A549 (cell line): ENCODE results near the gene GNPDA1.

Experiments
- BHLHE40 ChIP-seq: IDR thresholded peaks from 2 replicates; pipeline ENCODE4 v1.6.1; 2012; ENCODE audit warnings: low read depth, low read length, inconsistent platforms
- CEBPB ChIP-seq, 2 experiments: fragments of >200 bp in 1 of 2; sonication (Bioruptor Twin) in 1 of 2; formaldehyde crosslinking in 1 of 2; IDR thresholded peaks; 2 replicates each; pipeline ENCODE4 v1.6.1; 2012 to 2016
- CHD4 ChIP-seq: fragments of 200-600 bp; sonication (generic); IDR thresholded peaks from 2 replicates; pipeline ENCODE4 v1.6.1; 2016; ENCODE audit warnings: antibody characterized with exemption, mild to moderate bottlenecking, borderline replicate concordance
- EHF ChIP-seq: fragments of 250-450 bp; sonication (Bioruptor Pico); IDR thresholded peaks from 2 replicates; pipeline ENCODE4 v1.5.0; 2020; ENCODE audit warnings: mild to moderate bottlenecking
- EP300 ChIP-seq, 2 experiments: fragments of >200 bp; sonication (Bioruptor Twin); formaldehyde crosslinking; IDR thresholded peaks; 2 replicates in 1 of 2; 3 replicates in 1 of 2; pipeline ENCODE4 v1.6.1; 2016 to 2017
- ESRRA ChIP-seq: fragments of 150-350 bp; IDR thresholded peaks from 2 replicates; pipeline ENCODE4 v1.6.1; 2014; ENCODE audit warnings: mild to moderate bottlenecking, low read length, borderline replicate concordance
- FOSL2 ChIP-seq, 2 experiments: fragments of 450-650 bp in 1 of 2; fragments of >200 bp in 1 of 2; sonication (Bioruptor Twin) in 1 of 2; formaldehyde crosslinking; IDR thresholded peaks; 2 replicates each; pipeline versions ENCODE4 v1.5.0 to v1.6.1; 2016 to 2020; ENCODE audit warnings: mild to moderate bottlenecking in 1 of 2, moderate library complexity in 1 of 2
- FOXS1 ChIP-seq: fragments of 250-450 bp; sonication (Bioruptor Pico); IDR thresholded peaks from 2 replicates; pipeline ENCODE4 v1.5.0; 2020; ENCODE audit warnings: mild to moderate bottlenecking, moderate library complexity
- JUNB ChIP-seq: fragments of >200 bp; sonication (Bioruptor Twin); formaldehyde crosslinking; IDR thresholded peaks from 2 replicates; pipeline ENCODE4 v1.6.1; 2016
- MYC ChIP-seq: IDR thresholded peaks from 2 replicates; pipeline ENCODE4 v1.6.1; 2012; ENCODE audit warnings: mild to moderate bottlenecking, inconsistent platforms, low read length, improper control_type of control experiment, borderline replicate concordance
- POLR2A ChIP-seq: IDR thresholded peaks from 2 replicates; pipeline ENCODE4 v1.6.1; 2012; ENCODE audit warnings: mild to moderate bottlenecking, low read length
- TF ChIP-seq, protein P1 (sequence below): fragments of >200 bp; sonication (Bioruptor Twin); formaldehyde crosslinking; IDR thresholded peaks from 3 replicates; pipeline ENCODE4 v1.5.1; 2016
- TF ChIP-seq, protein P2 (sequence below): fragments of 200-600 bp; sonication (generic); IDR thresholded peaks from 2 replicates; pipeline ENCODE4 v1.6.1; 2016; ENCODE audit warnings: antibody characterized with exemption, mild to moderate bottlenecking, moderate library complexity

- TF ChIP-seq, protein P1, sequence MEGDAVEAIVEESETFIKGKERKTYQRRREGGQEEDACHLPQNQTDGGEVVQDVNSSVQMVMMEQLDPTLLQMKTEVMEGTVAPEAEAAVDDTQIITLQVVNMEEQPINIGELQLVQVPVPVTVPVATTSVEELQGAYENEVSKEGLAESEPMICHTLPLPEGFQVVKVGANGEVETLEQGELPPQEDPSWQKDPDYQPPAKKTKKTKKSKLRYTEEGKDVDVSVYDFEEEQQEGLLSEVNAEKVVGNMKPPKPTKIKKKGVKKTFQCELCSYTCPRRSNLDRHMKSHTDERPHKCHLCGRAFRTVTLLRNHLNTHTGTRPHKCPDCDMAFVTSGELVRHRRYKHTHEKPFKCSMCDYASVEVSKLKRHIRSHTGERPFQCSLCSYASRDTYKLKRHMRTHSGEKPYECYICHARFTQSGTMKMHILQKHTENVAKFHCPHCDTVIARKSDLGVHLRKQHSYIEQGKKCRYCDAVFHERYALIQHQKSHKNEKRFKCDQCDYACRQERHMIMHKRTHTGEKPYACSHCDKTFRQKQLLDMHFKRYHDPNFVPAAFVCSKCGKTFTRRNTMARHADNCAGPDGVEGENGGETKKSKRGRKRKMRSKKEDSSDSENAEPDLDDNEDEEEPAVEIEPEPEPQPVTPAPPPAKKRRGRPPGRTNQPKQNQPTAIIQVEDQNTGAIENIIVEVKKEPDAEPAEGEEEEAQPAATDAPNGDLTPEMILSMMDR: no peak
- TF ChIP-seq BHLHE40 (no peak), CHD4 (no peak), FOXS1 (CRISPR knock-in tag) (no peak), JUNB (no peak), MYC (no peak), ESRRA (no peak), POLR2A (no peak), CEBPB (IDR thresholded peaks at IDR 0.05) (no peak), EP300 (IDR thresholded peaks at IDR 0.05) (no peak), FOSL2 (IDR thresholded peaks at IDR 0.05) (no peak), FOSL2 (CRISPR knock-in tag; IDR thresholded peaks at IDR 0.05) (no peak), EHF (CRISPR knock-in tag) (no peak)
- TF ChIP-seq, protein P2, sequence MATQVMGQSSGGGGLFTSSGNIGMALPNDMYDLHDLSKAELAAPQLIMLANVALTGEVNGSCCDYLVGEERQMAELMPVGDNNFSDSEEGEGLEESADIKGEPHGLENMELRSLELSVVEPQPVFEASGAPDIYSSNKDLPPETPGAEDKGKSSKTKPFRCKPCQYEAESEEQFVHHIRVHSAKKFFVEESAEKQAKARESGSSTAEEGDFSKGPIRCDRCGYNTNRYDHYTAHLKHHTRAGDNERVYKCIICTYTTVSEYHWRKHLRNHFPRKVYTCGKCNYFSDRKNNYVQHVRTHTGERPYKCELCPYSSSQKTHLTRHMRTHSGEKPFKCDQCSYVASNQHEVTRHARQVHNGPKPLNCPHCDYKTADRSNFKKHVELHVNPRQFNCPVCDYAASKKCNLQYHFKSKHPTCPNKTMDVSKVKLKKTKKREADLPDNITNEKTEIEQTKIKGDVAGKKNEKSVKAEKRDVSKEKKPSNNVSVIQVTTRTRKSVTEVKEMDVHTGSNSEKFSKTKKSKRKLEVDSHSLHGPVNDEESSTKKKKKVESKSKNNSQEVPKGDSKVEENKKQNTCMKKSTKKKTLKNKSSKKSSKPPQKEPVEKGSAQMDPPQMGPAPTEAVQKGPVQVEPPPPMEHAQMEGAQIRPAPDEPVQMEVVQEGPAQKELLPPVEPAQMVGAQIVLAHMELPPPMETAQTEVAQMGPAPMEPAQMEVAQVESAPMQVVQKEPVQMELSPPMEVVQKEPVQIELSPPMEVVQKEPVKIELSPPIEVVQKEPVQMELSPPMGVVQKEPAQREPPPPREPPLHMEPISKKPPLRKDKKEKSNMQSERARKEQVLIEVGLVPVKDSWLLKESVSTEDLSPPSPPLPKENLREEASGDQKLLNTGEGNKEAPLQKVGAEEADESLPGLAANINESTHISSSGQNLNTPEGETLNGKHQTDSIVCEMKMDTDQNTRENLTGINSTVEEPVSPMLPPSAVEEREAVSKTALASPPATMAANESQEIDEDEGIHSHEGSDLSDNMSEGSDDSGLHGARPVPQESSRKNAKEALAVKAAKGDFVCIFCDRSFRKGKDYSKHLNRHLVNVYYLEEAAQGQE: no peak
These were observed 9.5 kb downstream of the GNPDA1 start for GRCh38 chr5:142003266-142003800.
